ENCODE results near the gene BEX2. TPM values are rescaled to one million over a fixed set of nuclear protein-coding genes. Genes with fewer than 3 reads are reported as not detected.
"Not testable (repeated sequence)": the region's sequence is repeated elsewhere in the genome, so short reads cannot be mapped to it uniquely, and the experiment has no call there.

Gene BEX2
- total RNA-seq = 1 to 10 TPM; 6.1 to 6.6 TPM

DNA sequence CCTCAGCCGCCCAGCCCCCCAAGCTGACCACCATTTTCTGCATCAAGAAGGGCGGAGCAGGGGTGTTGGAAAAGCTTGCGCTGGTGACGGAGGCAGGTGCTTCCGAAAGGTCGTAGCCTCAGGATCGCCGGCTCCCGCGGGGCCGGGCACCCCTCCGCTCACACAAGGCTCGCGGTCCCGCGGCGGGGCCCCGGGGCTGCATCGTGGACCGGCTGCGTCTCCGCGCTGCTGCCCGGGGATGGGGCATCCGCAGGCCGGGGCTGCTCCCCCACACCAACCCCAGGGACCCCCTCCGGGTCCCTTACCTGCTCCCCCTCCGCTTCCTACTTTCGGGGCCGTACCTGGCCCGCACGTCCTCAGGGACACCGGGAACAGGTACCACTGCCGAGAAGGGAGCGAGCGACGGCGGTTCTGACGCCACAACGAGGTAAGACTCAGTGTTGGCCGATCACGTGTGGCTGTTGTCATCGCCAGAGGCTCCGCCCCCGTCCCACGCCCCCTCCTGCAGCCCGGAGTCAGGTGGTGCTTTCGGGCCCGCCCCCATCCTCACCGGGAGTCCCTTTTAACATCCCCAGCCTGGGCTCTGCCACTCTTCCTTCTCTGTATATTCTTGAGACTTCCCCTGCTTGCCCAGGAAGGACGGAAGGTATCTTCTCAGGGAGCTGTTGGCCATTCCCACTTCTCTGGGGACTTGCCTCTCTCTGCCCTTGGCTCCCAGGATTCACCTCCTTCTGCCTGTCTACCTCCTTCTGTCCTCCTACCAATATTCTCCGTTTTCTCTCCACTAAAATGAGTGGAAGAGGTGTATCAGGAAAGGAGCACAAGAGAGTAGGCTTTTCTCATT, at the start of gene BEX2:
Gene BEX2, minus strand, starts transcription at position 436 of the 844 bp plus-strand sequence. CDS start 1,014 bp downstream, outside the sequence.
- Histone ChIP-seq H3K4me3 (peak within 1 kb of the TSS; percentile 54), H3K27ac (no peak within 1 kb of the TSS), H3K36me3 (no peaks in the 10 kb centered on the region), H3K9me3 (no peaks in the 10 kb centered on the region), H3K9ac (ENCODE audit: low read depth in 2 of 2, low read length in 2 of 2) (peak within 1 kb of the TSS; percentile 19 to 63), H3K4me1 (no peaks in the 10 kb centered on the region), H3K27me3 (no peaks in the 10 kb centered on the region)
- DNase-seq = peak; percentile 83
- intact Hi-C loops (cut with DNase I) = no loop called here
- TF ChIP-seq, protein P1, sequence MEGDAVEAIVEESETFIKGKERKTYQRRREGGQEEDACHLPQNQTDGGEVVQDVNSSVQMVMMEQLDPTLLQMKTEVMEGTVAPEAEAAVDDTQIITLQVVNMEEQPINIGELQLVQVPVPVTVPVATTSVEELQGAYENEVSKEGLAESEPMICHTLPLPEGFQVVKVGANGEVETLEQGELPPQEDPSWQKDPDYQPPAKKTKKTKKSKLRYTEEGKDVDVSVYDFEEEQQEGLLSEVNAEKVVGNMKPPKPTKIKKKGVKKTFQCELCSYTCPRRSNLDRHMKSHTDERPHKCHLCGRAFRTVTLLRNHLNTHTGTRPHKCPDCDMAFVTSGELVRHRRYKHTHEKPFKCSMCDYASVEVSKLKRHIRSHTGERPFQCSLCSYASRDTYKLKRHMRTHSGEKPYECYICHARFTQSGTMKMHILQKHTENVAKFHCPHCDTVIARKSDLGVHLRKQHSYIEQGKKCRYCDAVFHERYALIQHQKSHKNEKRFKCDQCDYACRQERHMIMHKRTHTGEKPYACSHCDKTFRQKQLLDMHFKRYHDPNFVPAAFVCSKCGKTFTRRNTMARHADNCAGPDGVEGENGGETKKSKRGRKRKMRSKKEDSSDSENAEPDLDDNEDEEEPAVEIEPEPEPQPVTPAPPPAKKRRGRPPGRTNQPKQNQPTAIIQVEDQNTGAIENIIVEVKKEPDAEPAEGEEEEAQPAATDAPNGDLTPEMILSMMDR (IDR thresholded peaks at IDR 0.05) = no peak

DNA sequence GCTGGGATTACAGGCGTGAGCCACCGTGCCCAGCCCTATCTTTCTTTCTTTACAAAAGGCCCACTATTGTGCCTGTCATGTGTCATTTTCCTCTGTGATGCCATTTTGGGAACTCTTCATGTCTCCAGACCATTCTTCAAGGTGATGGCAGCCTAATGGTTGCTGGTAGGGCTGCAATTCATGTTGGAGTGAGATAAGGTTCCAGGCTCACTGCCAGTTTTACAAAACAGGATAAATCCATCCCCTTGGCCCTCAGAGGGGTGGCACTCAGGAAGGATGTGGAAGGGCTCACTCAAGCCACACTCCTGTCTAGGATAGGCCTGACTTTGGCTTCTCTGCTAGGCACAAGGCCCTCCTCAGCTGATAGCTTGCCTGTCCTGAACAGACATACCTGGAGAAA, 49.3 kb upstream of the BEX2 start:
- Histone ChIP-seq H3K4me3 (no peak overlapping the region), H3K9ac (ENCODE audit: low read depth in 2 of 2, low read length in 2 of 2) (no peak overlapping the region), H3K4me1 (no peaks in the 10 kb centered on the region), H3K27me3 (no peaks in the 10 kb centered on the region), H3K36me3 (no peaks in the 10 kb centered on the region), H3K27ac (no peak overlapping the region), H3K9me3 (no peaks in the 10 kb centered on the region)
- TF ChIP-seq, protein P1 (IDR thresholded peaks at IDR 0.05) = no peak
- intact Hi-C loops (cut with DNase I) = no loop called here
- DNase-seq = no peak

DNA sequence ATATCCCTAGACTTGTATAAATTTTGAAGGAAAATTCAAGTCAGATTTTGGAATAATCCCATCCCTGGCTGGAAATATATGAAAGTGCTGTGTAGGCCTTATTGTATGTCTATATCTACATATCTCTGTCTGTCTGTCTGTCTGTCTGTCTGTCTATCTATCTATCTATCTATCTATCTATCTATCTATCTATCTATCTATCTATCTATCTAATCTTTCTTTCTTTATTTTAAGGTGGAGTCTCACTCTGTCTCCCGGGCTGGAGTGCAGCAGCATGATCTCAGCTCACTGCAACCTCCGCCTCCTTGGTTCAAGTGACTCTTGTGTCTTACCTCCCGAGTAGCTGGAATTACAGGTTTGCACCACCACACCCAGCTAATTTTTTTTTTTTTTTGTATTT, 48.8 kb upstream of the BEX2 start:
- DNase-seq; intact Hi-C loops (cut with DNase I); H3K9me3 ChIP-seq; H3K4me1 ChIP-seq; H3K36me3 ChIP-seq; H3K9ac ChIP-seq (ENCODE audit: low read depth in 2 of 2, low read length in 2 of 2); H3K27ac ChIP-seq; H3K4me3 ChIP-seq; H3K27me3 ChIP-seq: not testable (repeated sequence)

DNA sequence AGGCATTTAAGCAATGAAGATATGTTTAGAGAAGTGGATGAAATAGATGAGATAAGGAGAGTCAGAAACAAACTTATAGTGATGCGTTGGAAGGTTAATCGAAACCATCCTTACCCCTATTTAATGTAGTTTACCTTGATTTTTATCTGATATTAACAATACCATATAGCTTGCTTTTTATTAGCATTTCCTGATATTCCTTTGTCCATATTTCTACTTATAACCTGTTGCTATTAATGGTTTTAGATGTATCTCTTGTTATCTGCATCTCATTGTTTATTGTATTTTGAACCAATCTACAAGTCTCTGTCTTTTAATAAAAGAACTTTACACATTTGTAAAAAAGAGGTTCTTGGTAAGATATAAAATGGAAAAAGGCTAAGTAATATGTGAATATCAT, 47.1 kb upstream of the BEX2 start:
- TF ChIP-seq, protein P1 (IDR thresholded peaks at IDR 0.05) = no peak
- Histone ChIP-seq H3K27ac (no peak overlapping the region), H3K9me3 (no peaks in the 10 kb centered on the region), H3K4me1 (no peaks in the 10 kb centered on the region), H3K36me3 (no peaks in the 10 kb centered on the region), H3K4me3 (no peak overlapping the region), H3K27me3 (no peaks in the 10 kb centered on the region), H3K9ac (ENCODE audit: low read depth in 2 of 2, low read length in 2 of 2) (peak overlapping the region in 1 of 2 donors; percentile 51)
- intact Hi-C loops (cut with DNase I) = no loop called here
- DNase-seq = no peak

DNA sequence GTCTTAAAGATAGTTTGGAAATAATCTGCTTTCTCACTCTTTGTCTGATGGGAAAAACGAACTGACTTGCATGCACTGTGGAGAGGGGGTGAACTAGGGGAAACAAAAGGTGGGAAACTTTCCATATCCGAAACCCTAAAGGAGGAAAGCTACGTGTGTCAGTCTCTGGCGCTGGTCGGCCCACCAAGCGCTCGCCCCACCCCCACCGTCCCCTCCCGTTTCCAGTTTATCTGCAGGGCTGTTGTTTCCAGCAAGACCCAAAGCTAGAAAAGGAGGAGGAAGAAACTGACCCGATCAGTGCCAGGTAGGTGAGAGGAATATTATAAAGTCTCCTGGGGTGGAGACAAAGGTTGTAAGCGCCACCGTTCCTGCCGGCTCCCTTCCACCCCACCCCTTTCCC, 46.1 kb upstream of the BEX2 start:
- H3K4me3 ChIP-seq = peak overlapping the region; percentile 47
- intact Hi-C loops (cut with DNase I) = no loop called here
- no peaks in the 10 kb centered on the region for H3K9me3 ChIP-seq
- DNase-seq = peak; percentile 50
- H3K36me3 ChIP-seq = no peaks in the 10 kb centered on the region
- no peaks in the 10 kb centered on the region for H3K27me3 ChIP-seq
- H3K9ac ChIP-seq (ENCODE audit: low read depth in 2 of 2, low read length in 2 of 2) = peak overlapping the region; percentile 86 to 87
- no peaks in the 10 kb centered on the region for H3K4me1 ChIP-seq
- H3K27ac ChIP-seq = peak overlapping the region; percentile 77
- TF ChIP-seq, protein P1 (IDR thresholded peaks at IDR 0.05) = no peak

Measured in colonic mucosa (tissue), 4 donors.